SK-N-MC (cell line): Measurements from ENCODE around the gene ADGRL3.

Source experiments
- EZH2 ChIP-seq: fragments of 200-600 bp; sonication (generic); IDR thresholded peaks from one replicate; pipeline ENCODE4 v1.6.1; 2017; ENCODE audit warnings: antibody characterized with exemption
- FOXP2 ChIP-seq: optimal IDR thresholded peaks from 2 replicates; pipeline ENCODE3; 2011; ENCODE audit warnings: mild to moderate bottlenecking, moderate library complexity; ENCODE audit not compliant: insufficient read depth; ENCODE audit errors: extremely low read length, control extremely low read depth
- POLR2AphosphoS5 ChIP-seq: IDR thresholded peaks from 2 replicates; pipeline ENCODE4 v1.6.1; 2012; ENCODE audit warnings: mild to moderate bottlenecking, low read depth, low read length, borderline replicate concordance

- no peak for TF ChIP-seq EZH2
- no peak for TF ChIP-seq POLR2AphosphoS5
- no peak for TF ChIP-seq FOXP2
These were observed 25.5 kb downstream of the ADGRL3 start for GRCh38 chr4:61225656-61226055.
